SK-N-SH (cell line): Measurements from ENCODE around the gene TTLL6. TPM values are rescaled to one million over a fixed set of nuclear protein-coding genes. Genes with fewer than 3 reads are reported as not detected.

Experiments used
- CTCF ChIA-PET: fragments of 300-600, 350-600 bp; formaldehyde crosslinking; extraction: SDS; loops from one replicate; lab custom pipeline; 2021; lab: Yijun Ruan, JAX
- POLR2A ChIA-PET: fragments of 350-600 bp; sonication (Branson Sonifier 250); formaldehyde crosslinking; extraction: SDS; loops from one replicate; lab custom pipeline; 2020; ENCODE audit warnings: antibody characterized with exemption, inconsistent platforms; lab: Yijun Ruan, JAX
- DNase-seq: peaks from one replicate; pipeline ENCODE4 v3.0.0; 2012
- H2AFZ ChIP-seq: fragments of 200-600 bp; sonication (generic); 2 replicates; pipeline ENCODE4 v1.8.1; 2016; ENCODE audit warnings: antibody characterized with exemption, mild to moderate bottlenecking, low read depth
- H3F3A ChIP-seq: fragments of 200-600 bp; sonication (generic); replicated peaks from 2 replicates; pipeline ENCODE3; 2016; ENCODE audit warnings: antibody characterized with exemption, mild to moderate bottlenecking; ENCODE audit not compliant: insufficient read depth
- H3K27ac ChIP-seq, 2 experiments: fragments of 200-500 bp in 1 of 2; fragments of 200-600 bp in 1 of 2; sonication (Bioruptor generic) in 1 of 2; sonication (generic), shearing (Covaris generic) in 1 of 2; 2 replicates each; pipeline versions ENCODE4 v1.5.1 to v1.6.1; 2014 to 2016; ENCODE audit warnings: low read depth in 2 of 2, inconsistent platforms in 1 of 2, low read length in 1 of 2, mild to moderate bottlenecking in 1 of 2, mixed read lengths in 1 of 2
- H3K27me3 ChIP-seq: fragments of 200-600 bp; sonication (generic), shearing (Covaris generic); 2 replicates; pipeline ENCODE4 v1.6.1; 2016; ENCODE audit warnings: mixed run types; ENCODE audit not compliant: insufficient read depth
- H3K36me3 ChIP-seq, 2 experiments: fragments of 200-500 bp in 1 of 2; fragments of 200-600 bp in 1 of 2; sonication (Bioruptor generic) in 1 of 2; sonication (generic) in 1 of 2; replicated peaks in 1 of 2; 2 replicates each; pipeline versions ENCODE3 to v1.5.1; 2014 to 2016; ENCODE audit warnings: low read length in 1 of 2, mild to moderate bottlenecking in 1 of 2; ENCODE audit not compliant: insufficient read depth in 2 of 2, control insufficient read depth in 1 of 2
- H3K4me1 ChIP-seq, 2 experiments: fragments of 200-500 bp in 1 of 2; fragments of 200-600 bp in 1 of 2; sonication (Bioruptor generic) in 1 of 2; sonication (generic), shearing (Covaris generic) in 1 of 2; 2 replicates each; pipeline versions ENCODE4 v1.5.1 to v1.6.1; 2014 to 2016; ENCODE audit warnings: low read depth in 1 of 2, low read length in 1 of 2, mixed run types in 1 of 2; ENCODE audit not compliant: insufficient read depth in 2 of 2, control insufficient read depth in 1 of 2
- H3K4me2 ChIP-seq: fragments of 200-600 bp; sonication (generic), shearing (Covaris generic); 2 replicates; pipeline ENCODE4 v1.6.1; 2017; ENCODE audit warnings: mixed run types
- H3K4me3 ChIP-seq, 2 experiments: fragments of 200-500 bp in 1 of 2; fragments of 200-600 bp in 1 of 2; sonication (Bioruptor generic) in 1 of 2; sonication (generic), shearing (Covaris generic) in 1 of 2; 2 replicates each; pipeline versions ENCODE4 v1.5.1 to v1.8.1; 2014 to 2016; ENCODE audit warnings: low read depth in 2 of 2, inconsistent platforms in 1 of 2, low read length in 1 of 2, mild to moderate bottlenecking in 1 of 2, mixed read lengths in 1 of 2, moderate library complexity in 1 of 2
- H3K79me2 ChIP-seq: fragments of 200-600 bp; sonication (generic); 2 replicates; pipeline ENCODE4 v1.8.1; 2017; ENCODE audit warnings: mild to moderate bottlenecking; ENCODE audit not compliant: insufficient read depth
- H3K9ac ChIP-seq: fragments of 200-600 bp; sonication (generic); 2 replicates; pipeline ENCODE4 v1.6.1; 2017; ENCODE audit warnings: mixed run types
- H3K9me2 ChIP-seq: fragments of 200-600 bp; sonication (generic); 2 replicates; pipeline ENCODE4 v1.6.1; 2017; ENCODE audit warnings: mixed run types
- H3K9me3 ChIP-seq: fragments of 200-600 bp; sonication (generic); 2 replicates; pipeline ENCODE4 v1.6.1; 2017; ENCODE audit warnings: mixed run types, mild to moderate bottlenecking, moderate library complexity
- H4K20me1 ChIP-seq: fragments of 200-600 bp; sonication (generic); 2 replicates; pipeline ENCODE4 v1.6.1; 2017; ENCODE audit warnings: mild to moderate bottlenecking, mixed run types; ENCODE audit not compliant: insufficient read depth
- ELF1 ChIP-seq: IDR thresholded peaks from 2 replicates; pipeline ENCODE4 v1.4.0; 2012
- EP300 ChIP-seq, 2 experiments: IDR thresholded peaks; 2 replicates each; pipeline versions ENCODE4 v1.4.0 to v1.6.1; 2012; ENCODE audit warnings: borderline replicate concordance in 1 of 2, low read depth in 1 of 2, low read length in 1 of 2
- EZH2phosphoT487 ChIP-seq: fragments of 200-600 bp; sonication (generic); IDR thresholded peaks from 2 replicates; pipeline ENCODE4 v1.6.1; 2017; ENCODE audit warnings: low read depth, mixed run types, mild to moderate bottlenecking, antibody characterized with exemption, moderate library complexity, borderline replicate concordance
- FOSL2 ChIP-seq: IDR thresholded peaks from 2 replicates; pipeline ENCODE4 v1.4.0; 2012; ENCODE audit warnings: low read depth, mild to moderate bottlenecking, moderate library complexity, borderline replicate concordance
- NFIC ChIP-seq: IDR thresholded peaks from 2 replicates; pipeline ENCODE4 v1.4.0; 2012; ENCODE audit warnings: borderline replicate concordance
- PBX3 ChIP-seq: IDR thresholded peaks from 2 replicates; pipeline ENCODE4; 2012
- REST ChIP-seq: IDR thresholded peaks from 2 replicates; pipeline ENCODE4 v1.6.1; 2012; ENCODE audit warnings: mild to moderate bottlenecking, low read depth, low read length, moderate library complexity
- SMC3 ChIP-seq: IDR thresholded peaks from 2 replicates; pipeline ENCODE4 v1.6.1; 2012; ENCODE audit warnings: low read depth, low read length, improper control_type of control experiment
- TAF1 ChIP-seq: IDR thresholded peaks from 2 replicates; pipeline ENCODE4 v1.6.1; 2012; ENCODE audit warnings: low read depth, mild to moderate bottlenecking, low read length, moderate library complexity, borderline replicate concordance
- TEAD4 ChIP-seq: IDR thresholded peaks from 2 replicates; pipeline ENCODE4 v1.4.0; 2012; ENCODE audit warnings: mild to moderate bottlenecking, borderline replicate concordance; ENCODE audit not compliant: insufficient read depth
- YY1 ChIP-seq: IDR thresholded peaks from 2 replicates; pipeline ENCODE4 v1.4.0; 2012; ENCODE audit warnings: low read depth, mild to moderate bottlenecking
- WGBS: methylation state at CpG from one replicate; pipeline ENCODE4 v1.1.6; 2017; ENCODE audit warnings: low lambda C conversion rate; 5-methylcytosine and 5-hydroxymethylcytosine counted together
- polyA plus RNA-seq, 3 experiments: library from polyadenylated mRNA; depleted of rRNA; stranded (reverse); fragments of >200 nt; gene quantifications; 2 replicates each; pipeline ENCODE4 v1.2.3, GENCODE V29; 2012

TTLL6 gene
- polyA plus RNA-seq, 1 of the 3 experiments (the other 2 are of a cell fraction) = 3.1 TPM

- CTCF ChIA-PET = interaction anchor here (1.0 to 7.7 kb wide), 5 partner anchors 25 to 225 kb away, joined by 4 to 54 read pairs (median 6); no protein-coding TSS in a partner anchor
These were observed 26.3 kb upstream of the TTLL6 start for GRCh38 chr17:48843187-48843900.

More at GRCh38 chr17:48843187-48843900, 26.3 kb upstream of the TTLL6 start:
- POLR2A ChIA-PET = no interaction called here
- 0 out of 2 replicates have a peak, but pooled peaks cover 5% of the 10 kb centered on the region for H4K20me1 ChIP-seq
- peaks cover 0 to 12% of the 10 kb centered on the region in 2 experiments; a peak in 1 of 4 replicates for H3K4me1 ChIP-seq
- 88% methylated on average over 6 of the region's 6 CpGs for WGBS
- no peaks in the 10 kb centered on the region for H3K9me2 ChIP-seq
- no peaks in the 10 kb centered on the region for H3K27me3 ChIP-seq
- H3K9ac ChIP-seq = no peak overlapping the region
- no peak for TF ChIP-seq PBX3
- TF ChIP-seq EZH2phosphoT487 = no peak
- no peak for TF ChIP-seq NFIC
- TF ChIP-seq TAF1 = no peak
- no peak for TF ChIP-seq SMC3
- TF ChIP-seq EP300 (IDR thresholded peaks at IDR 0.05; ENCODE audit: borderline replicate concordance in 1 of 2, low read depth in 1 of 2, low read length in 1 of 2) = no peak
- TF ChIP-seq TEAD4 = no peak
- TF ChIP-seq FOSL2 = no peak
- no peak for TF ChIP-seq YY1
- no peak for TF ChIP-seq REST
- TF ChIP-seq ELF1 = no peak
- TF ChIP-seq, all 33 proteins: peak for 0
- Histone ChIP-seq H3K36me3 (peaks cover 29 to 47% of the 10 kb centered on the region in 2 experiments), H2AFZ (no peak overlapping the region), H3F3A (peaks cover 6% of the 10 kb centered on the region), H3K9me3 (no peaks in the 10 kb centered on the region), H3K4me2 (no peak overlapping the region), H3K27ac (no peak overlapping the region), H3K4me3 (no peak overlapping the region), H3K79me2 (peaks cover 25% of the 10 kb centered on the region; the same call in 1 of the 2 replicates)
- no peak for DNase-seq
